ENCODE results near the gene FSD2. TPM values are rescaled to one million over a fixed set of nuclear protein-coding genes. Genes with fewer than 3 reads are reported as not detected.

Gene FSD2
- total RNA-seq (2014; rRNA removed; shearing (Covaris generic)), result not detected in 2 replicates

GRCh38 chr15:82805994-82806406 is at the start of gene FSD2:
Gene FSD2 (minus strand): TSS chr15:82806069. CDS start chr15:82787390, 18,679 bp downstream.
- no peak for DNase-seq (ENCODE audit: low spot score)
- in situ Hi-C loops (cut with HindIII; ENCODE audit: low sequenced_read_pairs), result no loop called here

- DNase-seq (ENCODE audit: low spot score), result no peak
- in situ Hi-C loops (cut with HindIII; ENCODE audit: low sequenced_read_pairs), result no loop called here
These were observed 48.7 kb upstream of the FSD2 start for GRCh38 chr15:82854554-82854953.

- no peak for DNase-seq (ENCODE audit: low spot score)
- in situ Hi-C loops (cut with HindIII; ENCODE audit: low sequenced_read_pairs), result no loop called here
These were observed 47.2 kb upstream of the FSD2 start for GRCh38 chr15:82852941-82853561.

- in situ Hi-C loops (cut with HindIII; ENCODE audit: low sequenced_read_pairs), result no loop called here
- DNase-seq (ENCODE audit: low spot score), result no peak
These were observed 46.2 kb upstream of the FSD2 start for GRCh38 chr15:82851981-82852511.

- DNase-seq (ENCODE audit: low spot score), result no peak
- in situ Hi-C loops (cut with HindIII; ENCODE audit: low sequenced_read_pairs), result no loop called here
These were observed 45.5 kb upstream of the FSD2 start for GRCh38 chr15:82851306-82851850.

- DNase-seq (ENCODE audit: low spot score), result peak; percentile 67
- in situ Hi-C loops (cut with HindIII; ENCODE audit: low sequenced_read_pairs), result no loop called here
These were observed 44.9 kb upstream of the FSD2 start for GRCh38 chr15:82850731-82851130.

GRCh38 chr15:82849556-82850512 is 44.0 kb upstream of the FSD2 start:
- DNase-seq (ENCODE audit: low spot score), result peak; percentile 95
- in situ Hi-C loops (cut with HindIII; ENCODE audit: low sequenced_read_pairs), result no loop called here

- in situ Hi-C loops (cut with HindIII; ENCODE audit: low sequenced_read_pairs), result no loop called here
- DNase-seq (ENCODE audit: low spot score), result no peak
These were observed 42.5 kb upstream of the FSD2 start for GRCh38 chr15:82848241-82848993.

- in situ Hi-C loops (cut with HindIII; ENCODE audit: low sequenced_read_pairs), result no loop called here
- no peak for DNase-seq (ENCODE audit: low spot score)
These were observed 41.8 kb upstream of the FSD2 start for GRCh38 chr15:82847703-82848102.

GRCh38 chr15:82846621-82847020 is 40.8 kb upstream of the FSD2 start:
- in situ Hi-C loops (cut with HindIII; ENCODE audit: low sequenced_read_pairs), result no loop called here
- DNase-seq (ENCODE audit: low spot score), result no peak

GRCh38 chr15:82845686-82846085 is 39.8 kb upstream of the FSD2 start:
- in situ Hi-C loops (cut with HindIII; ENCODE audit: low sequenced_read_pairs), result no loop called here
- DNase-seq (ENCODE audit: low spot score), result no peak

GRCh38 chr15:82843566-82843965 is 37.7 kb upstream of the FSD2 start:
- in situ Hi-C loops (cut with HindIII; ENCODE audit: low sequenced_read_pairs), result no loop called here
- DNase-seq (ENCODE audit: low spot score), result no peak

- DNase-seq (ENCODE audit: low spot score), result no peak
- in situ Hi-C loops (cut with HindIII; ENCODE audit: low sequenced_read_pairs), result no loop called here
These were observed 34.3 kb upstream of the FSD2 start for GRCh38 chr15:82840166-82840565.

GRCh38 chr15:82839136-82839535 is 33.3 kb upstream of the FSD2 start:
- no peak for DNase-seq (ENCODE audit: low spot score)
- in situ Hi-C loops (cut with HindIII; ENCODE audit: low sequenced_read_pairs), result no loop called here

GRCh38 chr15:82838096-82838735 is 32.3 kb upstream of the FSD2 start:
- no peak for DNase-seq (ENCODE audit: low spot score)
- in situ Hi-C loops (cut with HindIII; ENCODE audit: low sequenced_read_pairs), result no loop called here

GRCh38 chr15:82835391-82835917 is 29.6 kb upstream of the FSD2 start:
- in situ Hi-C loops (cut with HindIII; ENCODE audit: low sequenced_read_pairs), result no loop called here
- DNase-seq (ENCODE audit: low spot score), result no peak

- DNase-seq (ENCODE audit: low spot score), result no peak
- in situ Hi-C loops (cut with HindIII; ENCODE audit: low sequenced_read_pairs), result no loop called here
These were observed 27.5 kb upstream of the FSD2 start for GRCh38 chr15:82833362-82833682.

- DNase-seq (ENCODE audit: low spot score), result no peak
- in situ Hi-C loops (cut with HindIII; ENCODE audit: low sequenced_read_pairs), result no loop called here
These were observed 26.9 kb upstream of the FSD2 start for GRCh38 chr15:82832601-82833361.

Data from G401 (cell line).